Hepatocyte (in vitro differentiated cells): ENCODE results near the gene ITGB4. TPM values are rescaled to one million over a fixed set of nuclear protein-coding genes. Genes with fewer than 3 reads are reported as not detected.

Experiments used
- DNase-seq: peaks from one replicate; pipeline ENCODE4 v3.0.0-alpha.2; 2016; ENCODE audit warnings: low spot score
- H2AFZ ChIP-seq: fragments of 200-600 bp; sonication (generic); 2 replicates; pipeline ENCODE4 v1.6.0; 2016; ENCODE audit warnings: antibody characterized with exemption, mild to moderate bottlenecking
- H3K27ac ChIP-seq: fragments of 200-600 bp; sonication (generic); 2 replicates; pipeline ENCODE4 v1.5.1; 2016; ENCODE audit warnings: mild to moderate bottlenecking
- H3K27me3 ChIP-seq: fragments of 200-600 bp; sonication (generic); 2 replicates; pipeline ENCODE4 v1.6.1; 2016
- H3K36me3 ChIP-seq: fragments of 200-600 bp; sonication (generic); replicated peaks from 2 replicates; pipeline ENCODE4 v1.5.1; 2016; ENCODE audit warnings: low read depth; ENCODE audit not compliant: insufficient read depth
- H3K4me1 ChIP-seq: fragments of 200-600 bp; sonication (generic); 2 replicates; pipeline ENCODE4 v1.5.1; 2016; ENCODE audit warnings: mild to moderate bottlenecking, moderate library complexity; ENCODE audit not compliant: insufficient read depth
- H3K4me2 ChIP-seq: fragments of 200-600 bp; sonication (generic); 2 replicates; pipeline ENCODE4 v1.6.0; 2016
- H3K4me3 ChIP-seq: fragments of 200-600 bp; sonication (generic); 2 replicates; pipeline ENCODE4 v1.5.1; 2016; ENCODE audit warnings: mild to moderate bottlenecking
- H3K79me2 ChIP-seq: fragments of 200-600 bp; sonication (generic); 2 replicates; pipeline ENCODE4 v1.6.0; 2017; ENCODE audit warnings: mild to moderate bottlenecking
- H3K9me2 ChIP-seq: fragments of 200-600 bp; sonication (generic); replicated peaks from 2 replicates; pipeline ENCODE4 v1.6.0; 2017; ENCODE audit warnings: mild to moderate bottlenecking; ENCODE audit not compliant: insufficient read depth
- H3K9me3 ChIP-seq: fragments of 200-600 bp; sonication (generic); 2 replicates; pipeline ENCODE4 v1.5.1; 2016; ENCODE audit warnings: low read depth, mild to moderate bottlenecking
- H4K20me1 ChIP-seq: fragments of 200-600 bp; sonication (generic); 2 replicates; pipeline ENCODE4 v1.6.0; 2016; ENCODE audit warnings: mild to moderate bottlenecking; ENCODE audit not compliant: insufficient read depth, poor library complexity, severe bottlenecking
- EZH2 ChIP-seq: fragments of 200-600 bp; sonication (generic); IDR thresholded peaks from 2 replicates; pipeline ENCODE4 v1.6.1; 2016; ENCODE audit warnings: antibody characterized with exemption, mild to moderate bottlenecking, borderline replicate concordance
- EZH2phosphoT487 ChIP-seq: fragments of 200-600 bp; sonication (generic); IDR thresholded peaks from one replicate; pipeline ENCODE4 v1.6.1; 2018; ENCODE audit warnings: antibody characterized with exemption, mild to moderate bottlenecking, low read depth, moderate library complexity; ENCODE audit not compliant: unreplicated experiment, severe bottlenecking
- WGBS: methylation state at CpG from one replicate; pipeline ENCODE4 v1.1.6; 2016; ENCODE audit warnings: low lambda C conversion rate; ENCODE audit errors: missing lambda C conversion rate; 5-methylcytosine and 5-hydroxymethylcytosine counted together
- polyA plus RNA-seq: library from polyadenylated mRNA; unstranded; fragments of >200 nt; fragmentation: Nextera tagmentation; extraction: Ambion mirVana; gene quantifications from 2 replicates; pipeline ENCODE4 v1.2.1, GENCODE V29; 2016
- total RNA-seq: library from RNA; depleted of rRNA; stranded (reverse); fragments of >200 nt; gene quantifications from 2 replicates; pipeline ENCODE4 v1.2.3, GENCODE V29; 2014
- TF ChIP-seq, protein P1 (sequence below): fragments of 200-600 bp; sonication (generic); IDR thresholded peaks from 2 replicates; pipeline ENCODE4 v1.5.1; 2016; ENCODE audit warnings: antibody characterized with exemption, mild to moderate bottlenecking; ENCODE audit not compliant: poor library complexity

Gene ITGB4
- total and polyA plus RNA-seq, 2 experiments from 2014 or later, result 15.7 to 23.5 TPM

DNA sequence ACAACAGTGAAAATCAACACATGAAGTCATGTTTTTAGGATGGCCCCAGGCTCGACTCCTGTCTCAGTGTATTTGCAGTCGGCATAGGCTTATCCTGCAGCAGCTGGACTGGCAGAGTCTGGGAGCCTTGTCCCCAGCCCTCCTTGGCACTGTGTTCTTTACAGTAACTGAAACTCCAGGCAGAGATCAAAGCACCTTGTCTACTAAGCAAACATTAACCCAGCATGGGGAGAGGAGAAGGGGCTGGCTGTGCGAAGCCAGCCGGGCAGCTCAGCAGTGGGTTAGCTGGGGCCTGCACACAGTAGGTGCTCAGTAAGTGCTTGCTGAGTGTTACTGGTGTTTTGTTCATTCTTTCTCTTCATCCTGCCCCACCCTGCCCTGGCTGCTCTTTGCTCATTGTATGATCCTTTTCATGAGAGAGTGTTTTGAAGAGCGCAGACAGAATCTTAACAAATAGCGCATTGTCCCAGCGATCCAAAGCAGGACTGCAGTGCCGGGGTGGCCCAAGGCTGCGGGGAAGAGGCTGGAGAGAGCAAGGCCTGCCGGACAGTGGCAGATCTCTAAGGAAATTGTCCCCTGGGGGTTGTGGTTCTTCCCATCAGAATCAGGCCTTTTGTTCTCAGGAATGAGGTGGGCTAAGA lies 23.5 kb upstream of the ITGB4 start:
- Histone ChIP-seq H3K4me2 (peak overlapping the region; percentile 18), H3K9me2 (no peaks in the 10 kb centered on the region), H4K20me1 (no peaks in the 10 kb centered on the region), H3K27me3 (no peaks in the 10 kb centered on the region), H3K36me3 (peaks cover 3% of the 10 kb centered on the region), H3K4me3 (no peak overlapping the region), H3K79me2 (peaks cover 4% of the 10 kb centered on the region), H3K9me3 (no peaks in the 10 kb centered on the region), H2AFZ (no peak overlapping the region), H3K4me1 (peaks cover 30% of the 10 kb centered on the region), H3K27ac (peak overlapping the region; percentile 94)
- TF ChIP-seq, protein P1, sequence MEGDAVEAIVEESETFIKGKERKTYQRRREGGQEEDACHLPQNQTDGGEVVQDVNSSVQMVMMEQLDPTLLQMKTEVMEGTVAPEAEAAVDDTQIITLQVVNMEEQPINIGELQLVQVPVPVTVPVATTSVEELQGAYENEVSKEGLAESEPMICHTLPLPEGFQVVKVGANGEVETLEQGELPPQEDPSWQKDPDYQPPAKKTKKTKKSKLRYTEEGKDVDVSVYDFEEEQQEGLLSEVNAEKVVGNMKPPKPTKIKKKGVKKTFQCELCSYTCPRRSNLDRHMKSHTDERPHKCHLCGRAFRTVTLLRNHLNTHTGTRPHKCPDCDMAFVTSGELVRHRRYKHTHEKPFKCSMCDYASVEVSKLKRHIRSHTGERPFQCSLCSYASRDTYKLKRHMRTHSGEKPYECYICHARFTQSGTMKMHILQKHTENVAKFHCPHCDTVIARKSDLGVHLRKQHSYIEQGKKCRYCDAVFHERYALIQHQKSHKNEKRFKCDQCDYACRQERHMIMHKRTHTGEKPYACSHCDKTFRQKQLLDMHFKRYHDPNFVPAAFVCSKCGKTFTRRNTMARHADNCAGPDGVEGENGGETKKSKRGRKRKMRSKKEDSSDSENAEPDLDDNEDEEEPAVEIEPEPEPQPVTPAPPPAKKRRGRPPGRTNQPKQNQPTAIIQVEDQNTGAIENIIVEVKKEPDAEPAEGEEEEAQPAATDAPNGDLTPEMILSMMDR, result no peak
- no peak for TF ChIP-seq EZH2phosphoT487
- no peak for TF ChIP-seq EZH2
- DNase-seq, result peak; percentile 26
- 73% methylated on average over 10 of the region's 10 CpGs for WGBS

DNA sequence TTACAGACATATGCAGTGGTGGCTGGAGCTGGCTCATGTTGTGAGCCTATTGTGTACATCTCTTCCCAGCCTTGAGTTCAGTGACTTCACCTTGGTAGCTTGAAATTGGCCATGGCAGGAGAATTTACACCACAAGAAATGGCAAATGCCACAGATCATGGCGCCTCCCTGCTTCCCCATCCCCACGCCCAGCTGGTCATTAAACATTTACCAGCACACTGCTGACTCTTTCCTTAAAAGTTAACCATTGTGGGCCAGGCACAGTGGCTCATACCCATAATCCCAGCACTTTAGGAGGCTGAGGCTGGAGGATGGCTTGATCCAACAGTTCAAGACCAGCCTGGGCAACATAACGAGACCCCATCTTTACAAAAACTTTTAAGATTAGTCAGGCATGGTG lies 22.6 kb upstream of the ITGB4 start:
- Histone ChIP-seq H2AFZ (no peak overlapping the region), H3K9me3 (no peaks in the 10 kb centered on the region), H4K20me1 (no peaks in the 10 kb centered on the region), H3K4me3 (no peak overlapping the region), H3K27ac (peak overlapping the region; percentile 94), H3K4me1 (peaks cover 30% of the 10 kb centered on the region), H3K79me2 (peaks cover 4% of the 10 kb centered on the region), H3K27me3 (no peaks in the 10 kb centered on the region), H3K4me2 (no peak overlapping the region), H3K36me3 (peaks cover 6% of the 10 kb centered on the region), H3K9me2 (no peaks in the 10 kb centered on the region)
- 93% methylated on average over 3 of the region's 3 CpGs for WGBS
- no peak for TF ChIP-seq EZH2
- TF ChIP-seq EZH2phosphoT487, result no peak
- DNase-seq, result peak; percentile 10

DNA sequence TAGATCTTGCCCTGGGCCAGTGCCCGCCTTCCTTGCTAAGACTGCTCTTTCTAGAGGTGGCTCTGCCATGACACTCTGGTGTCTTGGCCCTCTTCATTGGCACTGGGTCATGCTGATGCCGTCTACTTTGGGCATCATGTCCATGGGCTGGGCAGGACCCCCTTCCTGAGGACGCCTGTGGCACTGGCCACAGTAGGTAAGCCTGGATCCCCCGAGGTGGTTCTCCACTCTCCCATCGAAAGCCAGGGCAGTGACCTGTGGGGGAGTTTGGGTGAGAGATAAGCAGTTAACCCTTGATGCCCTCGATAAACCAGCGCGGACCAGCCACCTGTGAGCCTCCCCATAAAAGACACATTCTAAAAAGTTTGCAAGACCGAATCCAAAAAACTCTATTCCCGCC lies 20.0 kb upstream of the ITGB4 start:
- Histone ChIP-seq H3K4me3 (no peak overlapping the region), H3K27ac (peak overlapping the region; percentile 96), H3K9me2 (no peaks in the 10 kb centered on the region), H3K79me2 (peaks cover 4% of the 10 kb centered on the region), H3K9me3 (no peaks in the 10 kb centered on the region), H3K4me1 (peaks cover 30% of the 10 kb centered on the region), H2AFZ (no peak overlapping the region), H4K20me1 (no peaks in the 10 kb centered on the region), H3K36me3 (peaks cover 6% of the 10 kb centered on the region), H3K27me3 (no peaks in the 10 kb centered on the region), H3K4me2 (no peak overlapping the region)
- 83% methylated on average over 10 of the region's 10 CpGs for WGBS
- DNase-seq, result peak; percentile 2
- TF ChIP-seq EZH2, result no peak
- TF ChIP-seq EZH2phosphoT487, result no peak
- TF ChIP-seq, protein P1, result no peak

DNA sequence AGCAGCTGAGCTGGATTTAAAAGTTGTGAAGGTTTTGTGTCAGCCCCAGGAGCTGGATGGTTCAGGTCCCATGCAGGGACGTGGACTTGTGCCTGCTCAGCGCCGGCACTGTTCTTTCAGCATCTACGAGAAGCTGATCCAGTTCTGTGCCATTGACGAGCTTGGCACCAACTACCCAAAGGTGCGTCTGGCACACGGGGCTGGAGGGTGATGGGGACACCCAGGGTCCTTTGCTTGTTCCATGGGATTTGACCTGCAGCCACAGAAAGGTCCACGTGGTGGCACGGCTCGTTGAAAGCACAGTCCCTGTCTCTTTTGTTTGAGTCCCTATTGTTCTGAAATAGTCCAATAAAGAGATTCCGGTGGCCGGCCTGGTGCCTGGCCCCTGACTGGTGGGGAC lies 18.1 kb upstream of the ITGB4 start:
- no peak for DNase-seq
- peaks cover 4% of the 10 kb centered on the region for H3K79me2 ChIP-seq
- H4K20me1 ChIP-seq, result no peaks in the 10 kb centered on the region
- no peak overlapping the region for H3K4me3 ChIP-seq
- 96% methylated on average over 12 of the region's 12 CpGs for WGBS
- peaks cover 19% of the 10 kb centered on the region for H3K4me1 ChIP-seq
- H3K27me3 ChIP-seq, result no peaks in the 10 kb centered on the region
- TF ChIP-seq EZH2 (no peak), EZH2phosphoT487 (no peak)
- TF ChIP-seq, protein P1, result no peak
- no peaks in the 10 kb centered on the region for H3K9me3 ChIP-seq
- H3K9me2 ChIP-seq, result no peaks in the 10 kb centered on the region
- H3K4me2 ChIP-seq, result no peak overlapping the region
- no peak overlapping the region for H3K27ac ChIP-seq
- H3K36me3 ChIP-seq, result peaks cover 6% of the 10 kb centered on the region
- no peak overlapping the region for H2AFZ ChIP-seq
